ENCODE measurements around the gene CYP26B1. TPM values are rescaled to one million over a fixed set of nuclear protein-coding genes. Genes with fewer than 3 reads are reported as not detected.

CYP26B1 gene
- total RNA-seq, 1 donor from 2014 or later, result 1.1 TPM

DNA sequence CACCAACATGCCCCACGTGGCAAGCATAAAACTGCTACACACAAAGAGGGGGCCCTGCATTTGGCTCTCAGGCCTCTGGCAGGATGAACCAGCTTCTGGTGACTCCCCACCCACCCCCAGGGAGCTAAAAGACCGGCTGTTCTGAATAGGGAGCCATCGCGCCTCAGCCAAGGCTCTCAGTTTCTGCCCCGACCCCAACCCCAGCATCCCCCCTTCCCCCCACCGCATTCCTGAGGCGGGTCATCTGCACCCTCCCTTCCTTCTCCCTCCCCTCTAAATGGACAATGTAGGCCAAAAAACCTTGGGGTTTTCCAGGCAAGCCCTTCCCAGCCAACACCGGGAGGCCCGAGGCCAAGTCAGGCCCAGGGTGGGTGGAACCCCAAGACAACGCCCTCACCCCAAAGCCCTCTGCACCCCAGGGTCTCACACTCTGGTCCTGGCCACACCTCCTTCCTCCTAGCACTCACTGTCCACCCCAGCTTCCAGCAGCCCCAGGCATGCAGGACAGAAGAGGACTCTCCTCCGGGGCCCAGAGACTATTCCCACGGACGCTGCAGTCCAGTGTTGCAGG is 5.7 kb downstream of the CYP26B1 start:
- Histone ChIP-seq H3K27me3 (ENCODE audit: control insufficient read depth, insufficient read depth, low read length) (peaks cover 55% of the 10 kb centered on the region), H3K4me3 (ENCODE audit: low read depth, low read length) (no peak overlapping the region), H3K36me3 (ENCODE audit: control insufficient read depth, insufficient read depth, low read length) (no peaks in the 10 kb centered on the region)
- TF ChIP-seq, protein P1, sequence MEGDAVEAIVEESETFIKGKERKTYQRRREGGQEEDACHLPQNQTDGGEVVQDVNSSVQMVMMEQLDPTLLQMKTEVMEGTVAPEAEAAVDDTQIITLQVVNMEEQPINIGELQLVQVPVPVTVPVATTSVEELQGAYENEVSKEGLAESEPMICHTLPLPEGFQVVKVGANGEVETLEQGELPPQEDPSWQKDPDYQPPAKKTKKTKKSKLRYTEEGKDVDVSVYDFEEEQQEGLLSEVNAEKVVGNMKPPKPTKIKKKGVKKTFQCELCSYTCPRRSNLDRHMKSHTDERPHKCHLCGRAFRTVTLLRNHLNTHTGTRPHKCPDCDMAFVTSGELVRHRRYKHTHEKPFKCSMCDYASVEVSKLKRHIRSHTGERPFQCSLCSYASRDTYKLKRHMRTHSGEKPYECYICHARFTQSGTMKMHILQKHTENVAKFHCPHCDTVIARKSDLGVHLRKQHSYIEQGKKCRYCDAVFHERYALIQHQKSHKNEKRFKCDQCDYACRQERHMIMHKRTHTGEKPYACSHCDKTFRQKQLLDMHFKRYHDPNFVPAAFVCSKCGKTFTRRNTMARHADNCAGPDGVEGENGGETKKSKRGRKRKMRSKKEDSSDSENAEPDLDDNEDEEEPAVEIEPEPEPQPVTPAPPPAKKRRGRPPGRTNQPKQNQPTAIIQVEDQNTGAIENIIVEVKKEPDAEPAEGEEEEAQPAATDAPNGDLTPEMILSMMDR (IDR thresholded peaks at IDR 0.05; ENCODE audit: insufficient read depth, low read length, poor library complexity, severe bottlenecking), result no peak
- DNase-seq (ENCODE audit: low read depth), result no peak

GRCh38 chr2:72141032-72141645 is 6.5 kb downstream of the CYP26B1 start:
- no peak for DNase-seq (ENCODE audit: low read depth)

GRCh38 chr2:72140621-72140960 is 7.1 kb downstream of the CYP26B1 start:
- no peak for DNase-seq (ENCODE audit: low read depth)
- H3K27me3 ChIP-seq (ENCODE audit: control insufficient read depth, insufficient read depth, low read length), result peaks cover 42% of the 10 kb centered on the region
- TF ChIP-seq, protein P1 (IDR thresholded peaks at IDR 0.05; ENCODE audit: insufficient read depth, low read length, poor library complexity, severe bottlenecking), result no peak
- H3K4me3 ChIP-seq (ENCODE audit: low read depth, low read length), result no peak overlapping the region
- H3K36me3 ChIP-seq (ENCODE audit: control insufficient read depth, insufficient read depth, low read length), result no peaks in the 10 kb centered on the region

More at GRCh38 chr2:72141032-72141645, 6.5 kb downstream of the CYP26B1 start:
- no peak overlapping the region for H3K4me3 ChIP-seq (ENCODE audit: low read depth, low read length)
- no peaks in the 10 kb centered on the region for H3K36me3 ChIP-seq (ENCODE audit: control insufficient read depth, insufficient read depth, low read length)
- peaks cover 47% of the 10 kb centered on the region for H3K27me3 ChIP-seq (ENCODE audit: control insufficient read depth, insufficient read depth, low read length)
- TF ChIP-seq, protein P1 (IDR thresholded peaks at IDR 0.05; ENCODE audit: insufficient read depth, low read length, poor library complexity, severe bottlenecking), result no peak

GRCh38 chr2:72139874-72140620 is 7.6 kb downstream of the CYP26B1 start:
- no peaks in the 10 kb centered on the region for H3K36me3 ChIP-seq (ENCODE audit: control insufficient read depth, insufficient read depth, low read length)
- H3K27me3 ChIP-seq (ENCODE audit: control insufficient read depth, insufficient read depth, low read length), result peaks cover 37% of the 10 kb centered on the region

DNA sequence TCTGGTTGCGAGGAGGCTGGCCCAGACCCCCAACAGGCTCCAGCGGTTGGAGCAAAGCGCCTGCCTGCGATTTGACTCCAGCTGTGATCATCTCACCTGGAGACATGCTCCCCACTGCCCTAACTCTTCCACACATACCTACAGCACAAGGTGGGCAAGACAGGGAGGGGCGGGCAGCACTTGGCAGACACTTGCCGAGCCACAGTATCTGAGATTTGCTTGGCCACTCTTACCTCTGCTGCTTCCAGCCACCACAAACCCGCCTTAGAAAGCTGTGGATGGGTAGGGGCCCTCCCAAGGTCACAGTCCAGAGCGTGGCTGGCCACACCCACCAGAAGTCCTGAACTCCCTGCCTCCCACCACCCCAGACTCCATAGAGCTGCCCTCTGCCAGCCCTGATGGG is 8.2 kb downstream of the CYP26B1 start:
- H3K27me3 ChIP-seq (ENCODE audit: control insufficient read depth, insufficient read depth, low read length), result peaks cover 31% of the 10 kb centered on the region
- no peak overlapping the region for H3K4me3 ChIP-seq (ENCODE audit: low read depth, low read length)
- DNase-seq (ENCODE audit: low read depth), result no peak
- H3K36me3 ChIP-seq (ENCODE audit: control insufficient read depth, insufficient read depth, low read length), result no peaks in the 10 kb centered on the region
- TF ChIP-seq, protein P1 (IDR thresholded peaks at IDR 0.05; ENCODE audit: insufficient read depth, low read length, poor library complexity, severe bottlenecking), result no peak

More at GRCh38 chr2:72139874-72140620, 7.6 kb downstream of the CYP26B1 start:
- H3K4me3 ChIP-seq (ENCODE audit: low read depth, low read length), result no peak overlapping the region
- TF ChIP-seq, protein P1 (IDR thresholded peaks at IDR 0.05; ENCODE audit: insufficient read depth, low read length, poor library complexity, severe bottlenecking), result no peak
- no peak for DNase-seq (ENCODE audit: low read depth)

Measured in kidney epithelial cell (primary cell).